ENCODE measurements around the gene P4HA2.

The P4HA2 gene

DNA sequence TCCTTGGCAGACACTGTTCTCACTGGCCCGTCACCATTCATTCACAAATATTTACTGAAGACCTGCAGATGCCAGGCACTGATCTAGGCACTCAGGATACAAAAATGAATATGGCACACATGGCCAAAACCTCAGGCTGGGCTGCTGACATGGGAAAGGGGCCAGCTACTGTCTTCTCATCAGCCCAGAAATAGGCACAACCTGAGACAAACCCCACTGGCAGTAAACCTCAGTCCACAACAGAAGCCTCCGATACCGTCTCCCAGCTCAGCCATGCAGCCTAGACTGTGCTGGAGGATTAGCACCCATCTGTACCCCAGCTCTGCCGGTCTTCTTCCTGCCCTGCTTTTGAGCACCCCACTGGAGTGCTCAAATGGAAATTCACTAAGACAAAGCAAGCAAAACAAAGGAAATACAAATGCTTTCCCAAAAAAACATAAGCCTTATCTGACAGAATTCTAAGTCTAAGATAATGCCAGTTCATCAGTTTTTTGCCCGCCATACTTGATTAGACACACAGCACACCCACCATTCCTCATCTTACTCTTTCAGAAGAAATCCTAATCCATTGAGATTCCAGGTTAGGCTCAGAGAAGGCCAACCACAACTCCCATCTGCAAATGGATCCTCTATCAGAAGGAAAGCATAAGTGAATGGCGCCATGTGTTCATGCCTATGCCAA, 8.2 kb downstream of the P4HA2 start:
- TF ChIP-seq NFIC (IDR thresholded peaks at IDR 0.05), result no peak
- no peak for TF ChIP-seq EGR1 (IDR thresholded peaks at IDR 0.05)
- TF ChIP-seq TEAD4 (IDR thresholded peaks at IDR 0.05), result no peak
- no peak for TF ChIP-seq RAD21 (IDR thresholded peaks at IDR 0.05; ENCODE audit: low read depth)
- no peak for TF ChIP-seq MAX (IDR thresholded peaks at IDR 0.05)

DNA sequence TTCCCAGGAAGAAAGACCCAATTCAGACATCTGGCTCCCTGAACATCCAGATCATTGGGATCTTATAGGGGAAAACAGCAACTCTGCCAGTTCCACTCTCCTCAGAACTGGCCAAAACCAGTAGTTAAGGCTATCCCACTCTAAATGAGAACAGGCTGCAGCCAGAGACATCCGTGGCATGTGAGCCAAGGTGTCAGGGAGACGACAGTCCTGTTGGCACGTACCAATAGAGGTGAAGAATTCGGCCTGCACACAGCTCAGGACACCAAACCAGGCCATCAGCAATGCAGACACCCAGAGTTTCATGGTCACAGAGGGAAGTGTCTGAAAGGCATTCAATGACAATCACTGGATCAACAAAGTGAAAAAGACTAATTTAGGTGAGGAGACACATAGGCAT, 9.3 kb downstream of the P4HA2 start:
- no peak for TF ChIP-seq TCF12 (IDR thresholded peaks at IDR 0.05; ENCODE audit: low read depth)

DNA sequence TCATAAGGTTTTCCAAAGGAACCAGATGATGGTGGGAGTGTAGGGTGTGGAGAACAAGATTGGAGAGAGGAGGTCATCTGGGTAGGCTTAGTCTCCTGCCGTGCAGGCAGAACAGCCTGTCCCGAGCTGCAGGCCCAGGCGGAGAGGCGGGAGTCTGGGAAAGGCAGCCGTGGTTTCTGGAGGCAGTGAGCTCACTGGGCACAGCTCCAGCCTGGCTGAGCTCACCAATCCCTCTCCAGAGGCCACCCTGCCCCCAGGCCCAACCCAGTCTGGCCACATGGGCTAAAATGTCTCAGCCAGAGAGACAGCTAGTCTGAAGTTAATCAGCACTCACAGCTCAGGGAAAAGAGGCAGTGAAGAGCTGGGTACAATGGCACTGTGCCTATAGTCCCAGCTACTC, 12.3 kb downstream of the P4HA2 start:
- no peak for TF ChIP-seq ZBTB7A (IDR thresholded peaks at IDR 0.05; ENCODE audit: low read depth)
- no peak for TF ChIP-seq FOXM1 (IDR thresholded peaks at IDR 0.05; ENCODE audit: borderline replicate concordance, low read depth)
- no peak for TF ChIP-seq EGR1 (IDR thresholded peaks at IDR 0.05)
- peak; percentile 67 for TF ChIP-seq NFIC (IDR thresholded peaks at IDR 0.05)
- no peak for TF ChIP-seq CEBPB (IDR thresholded peaks at IDR 0.05)
- no peak for TF ChIP-seq TAF1 (IDR thresholded peaks at IDR 0.05; ENCODE audit: low read depth)
- TF ChIP-seq MAX (IDR thresholded peaks at IDR 0.05), result peak; percentile 71
- no peak for TF ChIP-seq TEAD4 (IDR thresholded peaks at IDR 0.05)
- TF ChIP-seq EP300 (IDR thresholded peaks at IDR 0.05; ENCODE audit: borderline replicate concordance), result no peak
- TF ChIP-seq USF1 (IDR thresholded peaks at IDR 0.05), result peak; percentile 74
- TF ChIP-seq TCF12 (IDR thresholded peaks at IDR 0.05; ENCODE audit: low read depth), result 0 out of 2 replicates have a peak, but pooled peaks have one; percentile 38
- TF ChIP-seq RAD21 (IDR thresholded peaks at IDR 0.05; ENCODE audit: low read depth), result no peak
- TF ChIP-seq REST (IDR thresholded peaks at IDR 0.05; ENCODE audit: low read depth), result no peak
- TF ChIP-seq YY1 (IDR thresholded peaks at IDR 0.05; ENCODE audit: low read depth), result no peak
- TF ChIP-seq CREB1 (IDR thresholded peaks at IDR 0.05; ENCODE audit: low read depth), result no peak

- no peak for TF ChIP-seq TEAD4 (IDR thresholded peaks at IDR 0.05)
- TF ChIP-seq CREB1 (IDR thresholded peaks at IDR 0.05; ENCODE audit: low read depth), result no peak
- TF ChIP-seq NFIC (IDR thresholded peaks at IDR 0.05), result no peak
Observed at GRCh38 chr5:132214491-132214890, 13.2 kb downstream of the P4HA2 start.

GRCh38 chr5:132213666-132214065, 14.0 kb downstream of the P4HA2 start:
- TF ChIP-seq REST (IDR thresholded peaks at IDR 0.05; ENCODE audit: low read depth), result no peak
- TF ChIP-seq CREB1 (IDR thresholded peaks at IDR 0.05; ENCODE audit: low read depth), result no peak

- TF ChIP-seq REST (IDR thresholded peaks at IDR 0.05; ENCODE audit: low read depth) (no peak), TEAD4 (IDR thresholded peaks at IDR 0.05) (peak; percentile 49)
Observed at GRCh38 chr5:132211787-132212186, 15.9 kb downstream of the P4HA2 start.

Measured in Ishikawa (cell line).